Psoas muscle (tissue), 8 donors: ENCODE results near the gene NOP56. TPM values are rescaled to one million over a fixed set of nuclear protein-coding genes. Genes with fewer than 3 reads are reported as not detected.

Experiments used
- ATAC-seq, 4 donors: fragments of 200-7000 bp; cut with Tn5 transposase; one replicate each; pipeline ENCODE4 v1.9.1; 2020; ENCODE audit warnings: moderate library complexity in 3 of 4, mild to moderate bottlenecking in 2 of 4
- DNase-seq, 2 donors: peaks; one replicate each; pipeline ENCODE4 v3.0.0-alpha.2; 2020
- H3K27ac ChIP-seq: fragments of 200-600 bp; one replicate; pipeline ENCODE4 v1.8.0; 2022
- H3K27me3 ChIP-seq, 3 donors: fragments of 200-600 bp in 1 of 3; one replicate each; pipeline versions ENCODE4 v1.6.1 to v1.8.0; 2013 to 2022; ENCODE audit warnings: low read length in 2 of 3, mild to moderate bottlenecking in 2 of 3, moderate library complexity in 1 of 3; ENCODE audit not compliant: insufficient read depth in 3 of 3
- H3K36me3 ChIP-seq, 2 donors: fragments of 200-600 bp in 1 of 2; one replicate each; pipeline versions ENCODE4 v1.6.1 to v1.8.0; 2013 to 2022; ENCODE audit warnings: low read depth in 1 of 2, mild to moderate bottlenecking in 1 of 2, moderate library complexity in 1 of 2; ENCODE audit not compliant: insufficient read depth in 1 of 2
- H3K4me1 ChIP-seq: fragments of 200-600 bp; one replicate; pipeline ENCODE4 v1.8.0; 2022
- H3K4me3 ChIP-seq: fragments of 200-600 bp; one replicate; pipeline ENCODE4 v1.8.0; 2022; ENCODE audit warnings: mild to moderate bottlenecking
- H3K9me3 ChIP-seq: fragments of 200-600 bp; one replicate; pipeline ENCODE4 v1.8.0; 2022
- WGBS, 3 donors: extraction: QIAGEN DNeasy Blood & Tissue Kit; methylation state at CpG; one replicate each; pipeline versions ENCODE4 v1.1.6 to v1.1.7; 2013; 5-methylcytosine and 5-hydroxymethylcytosine counted together
- intact Hi-C, 2 donors: fragments of 100-400 bp; cut with DNase I; formaldehyde crosslinking; loops; one replicate each; pipeline versions ENCODE4 v1.11.0 to v1.14.2; 2022
- polyA plus RNA-seq, 3 donors: library from polyadenylated mRNA; stranded (reverse); fragments of 200-250 nt; gene quantifications; one replicate each; pipeline ENCODE4 v1.2.3, GENCODE V29; 2013
- total RNA-seq, 4 donors: library from RNA; stranded (reverse); fragmentation: NEBNext Ultra II Directional in 2 of 4; extraction: Animal tissue kit (Norgen Biotek cat#: 25700) in 2 of 4; gene quantifications; one replicate each; pipeline versions ENCODE4 v1.2.1 to v1.2.4, GENCODE V29; 2021 to 2023
- TF ChIP-seq, protein P1 (sequence below): fragments of 200-600 bp; IDR thresholded peaks from one replicate; pipeline ENCODE4 v1.8.0; 2022; ENCODE audit warnings: antibody characterized with exemption
- donor health status: healthy with polysubstance abuse.
- donor health status: DM: no; HTN: no; CAD: no; lungs with moderate emphysema.
- donor health status: Bipolar disorder and iron deficiency.
- donor health status: healthy.
- donor health status: DM: yes; HTN: yes; CAD: no.
- donor health status: DM: no; HTN: no; CAD: no.
- donor health status: DM: no; HTN: no; CAD: no.
- donor health status: DM: yes; HTN: yes; CAD: no.

The NOP56 gene
- total and polyA plus RNA-seq, 7 donors = 63.2 to 173 (median 91.6) TPM

DNA sequence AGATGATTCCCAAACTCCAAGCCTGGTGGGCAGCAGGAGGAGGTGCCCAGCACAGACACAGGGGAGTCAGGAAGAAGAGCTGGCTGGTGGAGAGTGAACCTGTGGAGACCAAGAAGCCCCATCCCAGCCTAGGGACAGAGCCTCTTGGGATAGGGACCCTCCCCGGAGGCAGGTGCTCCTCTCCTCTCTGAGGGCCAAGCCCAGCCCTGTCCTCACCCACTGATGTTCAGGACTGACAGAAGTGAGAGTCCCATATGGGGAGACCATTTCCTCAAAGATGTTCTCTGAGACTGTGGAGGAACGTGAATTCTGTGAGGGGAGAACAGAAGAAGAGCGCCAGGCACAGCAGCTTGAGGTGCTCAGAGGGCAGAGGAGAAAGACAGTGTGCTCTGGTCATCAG, 37.8 kb downstream of the NOP56 start:
- H3K27me3 ChIP-seq = peaks cover 0 to 62% (median 14%) of the 10 kb centered on the region in 3 donors
- DNase-seq = no peak
- no peak overlapping the region for H3K27ac ChIP-seq
- H3K9me3 ChIP-seq = no peaks in the 10 kb centered on the region
- WGBS, 3 donors = 81 to 88% (median 84%) methylated on average over 3 of the region's 3 CpGs
- intact Hi-C loops = loop anchor here in 1 of 2 donors (5.0 to 10.0 kb wide), 2 partner anchors 52 to 165 kb away; no protein-coding TSS in a partner anchor
- ATAC-seq = no peak
- TF ChIP-seq, protein P1, sequence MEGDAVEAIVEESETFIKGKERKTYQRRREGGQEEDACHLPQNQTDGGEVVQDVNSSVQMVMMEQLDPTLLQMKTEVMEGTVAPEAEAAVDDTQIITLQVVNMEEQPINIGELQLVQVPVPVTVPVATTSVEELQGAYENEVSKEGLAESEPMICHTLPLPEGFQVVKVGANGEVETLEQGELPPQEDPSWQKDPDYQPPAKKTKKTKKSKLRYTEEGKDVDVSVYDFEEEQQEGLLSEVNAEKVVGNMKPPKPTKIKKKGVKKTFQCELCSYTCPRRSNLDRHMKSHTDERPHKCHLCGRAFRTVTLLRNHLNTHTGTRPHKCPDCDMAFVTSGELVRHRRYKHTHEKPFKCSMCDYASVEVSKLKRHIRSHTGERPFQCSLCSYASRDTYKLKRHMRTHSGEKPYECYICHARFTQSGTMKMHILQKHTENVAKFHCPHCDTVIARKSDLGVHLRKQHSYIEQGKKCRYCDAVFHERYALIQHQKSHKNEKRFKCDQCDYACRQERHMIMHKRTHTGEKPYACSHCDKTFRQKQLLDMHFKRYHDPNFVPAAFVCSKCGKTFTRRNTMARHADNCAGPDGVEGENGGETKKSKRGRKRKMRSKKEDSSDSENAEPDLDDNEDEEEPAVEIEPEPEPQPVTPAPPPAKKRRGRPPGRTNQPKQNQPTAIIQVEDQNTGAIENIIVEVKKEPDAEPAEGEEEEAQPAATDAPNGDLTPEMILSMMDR = no peak
- H3K4me3 ChIP-seq = no peak overlapping the region
- H3K4me1 ChIP-seq = no peaks in the 10 kb centered on the region
- no peaks in the 10 kb centered on the region for H3K36me3 ChIP-seq

DNA sequence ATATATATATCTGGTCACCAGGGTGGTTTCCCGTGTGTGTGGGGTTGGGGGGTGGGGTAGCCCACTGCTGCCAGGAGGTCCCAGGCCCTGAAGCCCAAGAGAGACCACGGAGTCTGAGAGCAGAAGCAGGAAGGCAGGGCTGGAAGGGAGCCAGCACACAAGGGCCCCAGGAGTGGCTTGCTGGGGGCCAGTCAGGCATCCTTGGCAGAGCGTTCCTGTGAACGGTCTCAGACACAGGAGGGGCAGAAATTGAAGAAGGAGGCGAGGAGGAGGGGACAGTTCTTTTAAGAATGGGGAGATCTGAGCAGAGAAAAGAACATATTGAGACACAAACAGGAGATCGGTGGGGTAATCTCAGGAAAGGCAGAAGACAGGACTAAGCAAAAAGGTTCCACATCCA, 38.3 kb downstream of the NOP56 start:
- TF ChIP-seq, protein P1 = no peak
- H3K4me1 ChIP-seq = no peaks in the 10 kb centered on the region
- no peaks in the 10 kb centered on the region for H3K9me3 ChIP-seq
- no peaks in the 10 kb centered on the region for H3K36me3 ChIP-seq
- DNase-seq = no peak
- intact Hi-C loops = loop anchor here in 1 of 2 donors (5.0 to 10.0 kb wide), 2 partner anchors 52 to 164 kb away; no protein-coding TSS in a partner anchor
- no peak overlapping the region for H3K4me3 ChIP-seq
- 70 to 82% (median 77%) methylated on average over 6 of the region's 6 CpGs for WGBS, 3 donors
- ATAC-seq = no peak
- peaks cover 0 to 66% (median 16%) of the 10 kb centered on the region in 3 donors for H3K27me3 ChIP-seq
- no peak overlapping the region for H3K27ac ChIP-seq

GRCh38 chr20:2691127-2691526, 38.7 kb downstream of the NOP56 start:
- intact Hi-C loops = loop anchor here in 1 of 2 donors (5.0 to 10.0 kb wide), 2 partner anchors 51 to 164 kb away; no protein-coding TSS in a partner anchor
- Histone ChIP-seq H3K9me3 (no peaks in the 10 kb centered on the region), H3K36me3 (no peaks in the 10 kb centered on the region), H3K27me3 (peaks cover 0 to 70% (median 16%) of the 10 kb centered on the region in 3 donors), H3K27ac (no peak overlapping the region), H3K4me3 (no peak overlapping the region), H3K4me1 (no peaks in the 10 kb centered on the region)
- DNase-seq (no peak), ATAC-seq (no peak)
- WGBS, 3 donors = 70 to 81% (median 71%) methylated on average over 8 of the region's 8 CpGs
- TF ChIP-seq, protein P1 = no peak

DNA sequence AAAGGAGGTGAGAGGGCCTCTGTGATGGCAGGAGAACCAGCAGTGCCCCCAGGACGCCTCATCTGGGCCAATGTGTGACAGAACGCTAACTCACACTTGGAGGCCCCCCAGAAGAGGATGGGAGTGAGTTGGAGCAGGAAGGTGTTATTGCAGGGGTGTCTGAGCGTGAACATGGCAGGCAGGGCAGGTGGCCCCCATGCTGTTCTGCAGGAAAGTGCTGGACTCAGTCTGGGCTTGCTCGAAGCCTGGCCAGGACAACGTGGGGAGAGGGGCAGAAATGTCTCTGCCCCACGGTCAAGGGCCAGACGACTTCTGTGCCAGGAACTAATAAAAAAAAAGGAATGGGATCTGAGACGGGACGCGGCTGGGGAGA, 39.2 kb downstream of the NOP56 start:
- Histone ChIP-seq H3K27me3 (peaks cover 0 to 72% (median 18%) of the 10 kb centered on the region in 3 donors), H3K4me3 (peak overlapping the region; percentile 60), H3K27ac (no peak overlapping the region), H3K36me3 (no peaks in the 10 kb centered on the region), H3K9me3 (no peaks in the 10 kb centered on the region), H3K4me1 (no peaks in the 10 kb centered on the region)
- ATAC-seq = no peak
- TF ChIP-seq, protein P1 = no peak
- 60 to 64% (median 63%) methylated on average over 10 of the region's 10 CpGs for WGBS, 3 donors
- no peak for DNase-seq
- intact Hi-C loops = loop anchor here in 1 of 2 donors (5.0 to 10.0 kb wide), 2 partner anchors 51 to 163 kb away; no protein-coding TSS in a partner anchor
